SK-N-MC (cell line): ENCODE measurements around the gene RGS7.

Experiments
- EZH2 ChIP-seq: fragments of 200-600 bp; sonication (generic); IDR thresholded peaks from one replicate; pipeline ENCODE4 v1.6.1; 2017; ENCODE audit warnings: antibody characterized with exemption
- FOXP2 ChIP-seq: optimal IDR thresholded peaks from 2 replicates; pipeline ENCODE3; 2011; ENCODE audit warnings: mild to moderate bottlenecking, moderate library complexity; ENCODE audit not compliant: insufficient read depth; ENCODE audit errors: extremely low read length, control extremely low read depth
- POLR2AphosphoS5 ChIP-seq: IDR thresholded peaks from 2 replicates; pipeline ENCODE4 v1.6.1; 2012; ENCODE audit warnings: mild to moderate bottlenecking, low read depth, low read length, borderline replicate concordance

DNA sequence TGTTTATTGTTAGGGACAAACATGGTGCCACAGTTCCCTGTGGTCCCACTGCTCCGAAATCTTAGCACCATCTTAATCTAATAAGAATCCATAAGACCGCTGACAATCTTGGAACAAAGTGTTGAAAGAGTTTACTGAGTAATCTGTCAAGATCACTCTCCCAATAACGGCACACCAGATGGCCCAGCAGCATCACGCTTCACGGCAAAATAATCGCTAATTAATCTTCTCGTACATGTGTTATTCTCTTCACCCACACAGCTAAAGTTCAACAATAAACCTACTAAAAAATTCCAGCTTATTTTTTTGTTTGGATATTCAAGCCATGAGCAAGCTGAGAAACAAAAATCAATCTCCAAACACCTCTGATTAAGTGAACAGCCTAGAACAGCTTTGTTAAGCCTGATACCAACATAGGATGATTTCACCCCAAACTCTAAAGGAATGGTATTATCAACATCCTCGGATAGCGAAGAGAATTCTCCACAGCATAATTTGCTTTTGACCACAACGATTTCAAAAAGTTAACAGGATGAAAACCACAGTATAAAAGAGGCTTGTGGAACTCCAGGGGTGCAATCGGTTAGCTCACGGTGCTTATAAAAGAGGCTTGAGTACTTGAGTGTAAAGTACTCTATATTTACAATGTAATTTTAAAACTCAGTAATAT lies 415.2 kb downstream of the RGS7 start:
- TF ChIP-seq EZH2 (no peak), POLR2AphosphoS5 (no peak), FOXP2 (no peak)
